ENCODE measurements around the gene ADK. TPM values are rescaled to one million over a fixed set of nuclear protein-coding genes. Genes with fewer than 3 reads are reported as not detected.
A peak's percentile ranks its signal among the peaks of the same experiment; 100 is the strongest.

ADK gene
- total and polyA plus RNA-seq, 2 experiments from 2014 or later: 39.9 to 53.0 TPM

DNA sequence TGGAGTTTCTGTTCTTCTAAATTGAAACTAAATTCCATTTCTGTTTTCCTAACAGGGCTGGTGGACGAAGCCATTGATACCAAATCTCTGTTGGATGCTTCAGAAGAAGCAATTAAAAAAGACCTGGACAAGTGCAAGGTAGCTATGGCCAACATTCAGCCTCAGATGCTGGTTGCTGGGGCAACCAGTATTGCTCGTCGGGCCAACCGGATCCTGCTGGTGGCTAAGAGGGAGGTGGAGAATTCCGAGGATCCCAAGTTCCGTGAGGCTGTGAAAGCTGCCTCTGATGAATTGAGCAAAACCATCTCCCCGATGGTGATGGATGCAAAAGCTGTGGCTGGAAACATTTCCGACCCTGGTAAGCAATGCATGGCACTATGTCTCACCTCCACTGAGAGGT is 46.0 kb upstream of the ADK start:
- Mint-ChIP-seq H3K4me3 (no peak overlapping the region), H3K27me3 (ENCODE audit: insufficient read depth, low read depth, poor library complexity) (peaks cover 7% of the 10 kb centered on the region), H3K36me3 (ENCODE audit: low read depth) (peaks cover 97% of the 10 kb centered on the region), H3K4me1 (0 out of 3 replicates have a peak, but pooled peaks cover 3% of the 10 kb centered on the region), H3K27ac (no peak overlapping the region), H3K9me3 (no peaks in the 10 kb centered on the region)
- DNase-seq (ENCODE audit: low spot score) (no peak), ATAC-seq (no peak)
- H3K79me2 ChIP-seq (replicated peaks; ENCODE audit: insufficient read depth): peaks cover 11% of the 10 kb centered on the region
- H3K36me3 ChIP-seq (ENCODE audit: insufficient read depth): peaks cover 84% of the 10 kb centered on the region
- H3K27ac ChIP-seq (ENCODE audit: low read depth): no peak overlapping the region
- H3K4me3 ChIP-seq: no peak overlapping the region
- no peaks in the 10 kb centered on the region for H3K4me1 ChIP-seq (ENCODE audit: insufficient read depth)
- no peak for TF ChIP-seq CREB1 (CRISPR knock-in tag; IDR thresholded peaks at IDR 0.05; ENCODE audit: low read depth)
- TF ChIP-seq, protein P1, sequence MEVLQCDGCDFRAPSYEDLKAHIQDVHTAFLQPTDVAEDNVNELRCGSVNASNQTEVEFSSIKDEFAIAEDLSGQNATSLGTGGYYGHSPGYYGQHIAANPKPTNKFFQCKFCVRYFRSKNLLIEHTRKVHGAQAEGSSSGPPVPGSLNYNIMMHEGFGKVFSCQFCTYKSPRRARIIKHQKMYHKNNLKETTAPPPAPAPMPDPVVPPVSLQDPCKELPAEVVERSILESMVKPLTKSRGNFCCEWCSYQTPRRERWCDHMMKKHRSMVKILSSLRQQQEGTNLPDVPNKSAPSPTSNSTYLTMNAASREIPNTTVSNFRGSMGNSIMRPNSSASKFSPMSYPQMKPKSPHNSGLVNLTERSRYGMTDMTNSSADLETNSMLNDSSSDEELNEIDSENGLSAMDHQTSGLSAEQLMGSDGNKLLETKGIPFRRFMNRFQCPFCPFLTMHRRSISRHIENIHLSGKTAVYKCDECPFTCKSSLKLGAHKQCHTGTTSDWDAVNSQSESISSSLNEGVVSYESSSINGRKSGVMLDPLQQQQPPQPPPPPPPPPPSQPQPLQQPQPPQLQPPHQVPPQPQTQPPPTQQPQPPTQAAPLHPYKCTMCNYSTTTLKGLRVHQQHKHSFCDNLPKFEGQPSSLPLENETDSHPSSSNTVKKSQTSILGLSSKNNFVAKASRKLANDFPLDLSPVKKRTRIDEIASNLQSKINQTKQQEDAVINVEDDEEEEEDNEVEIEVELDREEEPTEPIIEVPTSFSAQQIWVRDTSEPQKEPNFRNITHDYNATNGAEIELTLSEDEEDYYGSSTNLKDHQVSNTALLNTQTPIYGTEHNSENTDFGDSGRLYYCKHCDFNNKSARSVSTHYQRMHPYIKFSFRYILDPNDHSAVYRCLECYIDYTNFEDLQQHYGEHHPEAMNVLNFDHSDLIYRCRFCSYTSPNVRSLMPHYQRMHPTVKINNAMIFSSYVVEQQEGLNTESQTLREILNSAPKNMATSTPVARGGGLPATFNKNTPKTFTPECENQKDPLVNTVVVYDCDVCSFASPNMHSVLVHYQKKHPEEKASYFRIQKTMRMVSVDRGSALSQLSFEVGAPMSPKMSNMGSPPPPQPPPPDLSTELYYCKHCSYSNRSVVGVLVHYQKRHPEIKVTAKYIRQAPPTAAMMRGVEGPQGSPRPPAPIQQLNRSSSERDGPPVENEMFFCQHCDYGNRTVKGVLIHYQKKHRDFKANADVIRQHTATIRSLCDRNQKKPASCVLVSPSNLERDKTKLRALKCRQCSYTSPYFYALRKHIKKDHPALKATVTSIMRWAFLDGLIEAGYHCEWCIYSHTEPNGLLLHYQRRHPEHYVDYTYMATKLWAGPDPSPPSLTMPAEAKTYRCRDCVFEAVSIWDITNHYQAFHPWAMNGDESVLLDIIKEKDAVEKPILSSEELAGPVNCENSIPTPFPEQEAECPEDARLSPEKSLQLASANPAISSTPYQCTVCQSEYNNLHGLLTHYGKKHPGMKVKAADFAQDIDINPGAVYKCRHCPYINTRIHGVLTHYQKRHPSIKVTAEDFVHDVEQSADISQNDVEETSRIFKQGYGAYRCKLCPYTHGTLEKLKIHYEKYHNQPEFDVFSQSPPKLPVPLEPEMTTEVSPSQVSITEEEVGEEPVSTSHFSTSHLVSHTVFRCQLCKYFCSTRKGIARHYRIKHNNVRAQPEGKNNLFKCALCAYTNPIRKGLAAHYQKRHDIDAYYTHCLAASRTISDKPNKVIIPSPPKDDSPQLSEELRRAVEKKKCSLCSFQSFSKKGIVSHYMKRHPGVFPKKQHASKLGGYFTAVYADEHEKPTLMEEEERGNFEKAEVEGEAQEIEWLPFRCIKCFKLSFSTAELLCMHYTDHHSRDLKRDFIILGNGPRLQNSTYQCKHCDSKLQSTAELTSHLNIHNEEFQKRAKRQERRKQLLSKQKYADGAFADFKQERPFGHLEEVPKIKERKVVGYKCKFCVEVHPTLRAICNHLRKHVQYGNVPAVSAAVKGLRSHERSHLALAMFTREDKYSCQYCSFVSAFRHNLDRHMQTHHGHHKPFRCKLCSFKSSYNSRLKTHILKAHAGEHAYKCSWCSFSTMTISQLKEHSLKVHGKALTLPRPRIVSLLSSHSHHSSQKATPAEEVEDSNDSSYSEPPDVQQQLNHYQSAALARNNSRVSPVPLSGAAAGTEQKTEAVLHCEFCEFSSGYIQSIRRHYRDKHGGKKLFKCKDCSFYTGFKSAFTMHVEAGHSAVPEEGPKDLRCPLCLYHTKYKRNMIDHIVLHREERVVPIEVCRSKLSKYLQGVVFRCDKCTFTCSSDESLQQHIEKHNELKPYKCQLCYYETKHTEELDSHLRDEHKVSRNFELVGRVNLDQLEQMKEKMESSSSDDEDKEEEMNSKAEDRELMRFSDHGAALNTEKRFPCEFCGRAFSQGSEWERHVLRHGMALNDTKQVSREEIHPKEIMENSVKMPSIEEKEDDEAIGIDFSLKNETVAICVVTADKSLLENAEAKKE (CRISPR knock-in tag; IDR thresholded peaks at IDR 0.05): no peak
- no peak for TF ChIP-seq JUNB (IDR thresholded peaks at IDR 0.05; ENCODE audit: unreplicated experiment)
- TF ChIP-seq STAT1 (IDR thresholded peaks at IDR 0.05; ENCODE audit: unreplicated experiment): no peak
- TF ChIP-seq, protein P2, sequence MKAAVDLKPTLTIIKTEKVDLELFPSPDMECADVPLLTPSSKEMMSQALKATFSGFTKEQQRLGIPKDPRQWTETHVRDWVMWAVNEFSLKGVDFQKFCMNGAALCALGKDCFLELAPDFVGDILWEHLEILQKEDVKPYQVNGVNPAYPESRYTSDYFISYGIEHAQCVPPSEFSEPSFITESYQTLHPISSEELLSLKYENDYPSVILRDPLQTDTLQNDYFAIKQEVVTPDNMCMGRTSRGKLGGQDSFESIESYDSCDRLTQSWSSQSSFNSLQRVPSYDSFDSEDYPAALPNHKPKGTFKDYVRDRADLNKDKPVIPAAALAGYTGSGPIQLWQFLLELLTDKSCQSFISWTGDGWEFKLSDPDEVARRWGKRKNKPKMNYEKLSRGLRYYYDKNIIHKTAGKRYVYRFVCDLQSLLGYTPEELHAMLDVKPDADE (IDR thresholded peaks at IDR 0.05): no peak
- H2AFZ ChIP-seq: no peak overlapping the region
- H3F3A ChIP-seq (replicated peaks; ENCODE audit: low read depth): peaks cover 23% of the 10 kb centered on the region
- H4K20me1 ChIP-seq (replicated peaks; ENCODE audit: insufficient read depth): peaks cover 11% of the 10 kb centered on the region
- H3K9me2 ChIP-seq (ENCODE audit: insufficient read depth): no peaks in the 10 kb centered on the region
- H3K4me2 ChIP-seq: no peak overlapping the region
- no peaks in the 10 kb centered on the region for H3K27me3 ChIP-seq (ENCODE audit: insufficient read depth)

DNA sequence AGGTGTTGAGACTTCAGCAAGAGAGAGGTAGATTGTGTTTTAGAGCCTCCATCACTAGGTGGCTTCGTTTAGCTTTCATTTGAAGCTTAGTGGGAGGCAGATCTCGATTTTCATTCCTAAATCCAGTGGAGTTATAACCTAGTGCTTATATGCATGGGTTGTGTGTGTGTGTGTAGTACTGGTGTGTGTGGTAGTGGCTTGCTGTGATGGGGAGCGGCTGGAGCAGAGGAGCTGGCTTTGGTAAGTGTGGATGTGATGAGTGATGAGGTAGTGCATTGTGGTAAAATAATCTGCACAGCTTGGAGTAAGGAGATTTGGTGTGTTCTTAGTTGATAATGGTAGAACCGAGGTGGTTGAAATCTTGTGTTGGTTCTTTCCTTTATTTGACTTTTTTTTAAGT is 43.6 kb upstream of the ADK start:
- peak overlapping the region; percentile 38; the same call in 1 of the 2 replicates for H3K27ac Mint-ChIP-seq
- ATAC-seq (no peak), DNase-seq (ENCODE audit: low spot score) (no peak)
- Histone ChIP-seq H3F3A (replicated peaks; ENCODE audit: low read depth) (peaks cover 25% of the 10 kb centered on the region), H3K9me2 (ENCODE audit: insufficient read depth) (no peaks in the 10 kb centered on the region), H3K4me1 (ENCODE audit: insufficient read depth) (no peaks in the 10 kb centered on the region), H3K79me2 (replicated peaks; ENCODE audit: insufficient read depth) (peaks cover 11% of the 10 kb centered on the region), H4K20me1 (replicated peaks; ENCODE audit: insufficient read depth) (peaks cover 21% of the 10 kb centered on the region), H3K4me2 (no peak overlapping the region), H3K27ac (ENCODE audit: low read depth) (peak overlapping the region; percentile 39; the same call in 1 of the 2 replicates), H2AFZ (no peak overlapping the region), H3K4me3 (no peak overlapping the region), H3K36me3 (ENCODE audit: insufficient read depth) (peaks cover 85% of the 10 kb centered on the region), H3K27me3 (ENCODE audit: insufficient read depth) (no peaks in the 10 kb centered on the region)
- no peaks in the 10 kb centered on the region for H3K9me3 Mint-ChIP-seq
- no peak overlapping the region for H3K4me3 Mint-ChIP-seq
- H3K27me3 Mint-ChIP-seq (ENCODE audit: insufficient read depth, low read depth, poor library complexity): peaks cover 8% of the 10 kb centered on the region
- H3K4me1 Mint-ChIP-seq: 0 out of 3 replicates have a peak, but pooled peaks cover 3% of the 10 kb centered on the region
- H3K36me3 Mint-ChIP-seq (ENCODE audit: low read depth): peaks cover 100% of the 10 kb centered on the region
- no peak for TF ChIP-seq ZNF114 (CRISPR knock-in tag; IDR thresholded peaks at IDR 0.05)
